Endodermal cell (in vitro differentiated cells): ENCODE measurements around the gene HSD3B2. TPM values are rescaled to one million over a fixed set of nuclear protein-coding genes. Genes with fewer than 3 reads are reported as not detected.

Experiments
- DNase-seq: peaks from one replicate; pipeline ENCODE4 v3.0.0-alpha.2; 2017
- H3K27ac ChIP-seq: 2 replicates; pipeline ENCODE4 v1.5.1; 2013; ENCODE audit warnings: mild to moderate bottlenecking, low read depth, low read length, moderate library complexity
- H3K27me3 ChIP-seq: 2 replicates; pipeline ENCODE4 v1.6.1; 2013; ENCODE audit warnings: mild to moderate bottlenecking, low read length, moderate library complexity; ENCODE audit not compliant: insufficient read depth, control insufficient read depth, poor library complexity, severe bottlenecking
- H3K36me3 ChIP-seq: 2 replicates; pipeline ENCODE4 v1.7.0; 2013; ENCODE audit warnings: mild to moderate bottlenecking, low read length, moderate library complexity; ENCODE audit not compliant: control insufficient read depth, insufficient read depth
- H3K4me1 ChIP-seq: one replicate; pipeline ENCODE4 v1.7.0; 2013; ENCODE audit warnings: low read length; ENCODE audit not compliant: control insufficient read depth, insufficient read depth
- H3K4me3 ChIP-seq: 2 replicates; pipeline ENCODE4 v1.5.1; 2013; ENCODE audit warnings: mild to moderate bottlenecking, low read length, moderate library complexity
- H3K9ac ChIP-seq: 2 replicates; pipeline ENCODE4 v1.6.1; 2013; ENCODE audit warnings: mild to moderate bottlenecking, low read length, moderate library complexity; ENCODE audit not compliant: poor library complexity, severe bottlenecking; ENCODE audit errors: extremely low read depth
- H3K9me3 ChIP-seq: 2 replicates; pipeline ENCODE4 v1.6.1; 2013; ENCODE audit warnings: mild to moderate bottlenecking, low read length, moderate library complexity; ENCODE audit not compliant: control insufficient read depth
- H3K27ac Mint-ChIP-seq: 2 replicates; pipeline ENCODE4 v1.8.0; 2020; ENCODE audit warnings: mixed read lengths
- H3K27me3 Mint-ChIP-seq: 2 replicates; pipeline ENCODE4 v1.8.0; 2021; ENCODE audit warnings: mild to moderate bottlenecking, mixed read lengths; ENCODE audit not compliant: insufficient read depth
- H3K36me3 Mint-ChIP-seq: 2 replicates; pipeline ENCODE4 v1.8.0; 2020; ENCODE audit warnings: low read depth, mixed read lengths
- H3K4me1 Mint-ChIP-seq: 2 replicates; pipeline ENCODE4 v1.8.0; 2020; ENCODE audit warnings: mixed read lengths
- H3K4me3 Mint-ChIP-seq: 2 replicates; pipeline ENCODE4 v1.8.0; 2020; ENCODE audit warnings: mild to moderate bottlenecking, moderate library complexity, mixed read lengths
- H3K9me3 Mint-ChIP-seq: 2 replicates; pipeline ENCODE4 v1.8.0; 2020; ENCODE audit warnings: mild to moderate bottlenecking, mixed read lengths
- CTCF ChIP-seq: fragments of 200-600 bp; sonication (generic); conservative IDR thresholded peaks from 2 replicates; pipeline ENCODE4 v1.5.0; 2021; ENCODE audit warnings: antibody characterized with exemption, mild to moderate bottlenecking
- WGBS, 2 experiments: methylation state at CpG; one replicate each; pipeline versions ENCODE4 v1.1.5 to v1.1.7; 2013; ENCODE audit warnings: missing lambda C conversion rate in 2 of 2, mixed read lengths in 1 of 2; ENCODE audit not compliant: insufficient coverage in 1 of 2, insufficient read length in 1 of 2; 5-methylcytosine and 5-hydroxymethylcytosine counted together
- total RNA-seq, 2 donors: library from RNA; stranded (reverse); fragmentation: NEBNext Ultra II Directional in 1 of 2; extraction: Animal tissue kit (Norgen Biotek cat#: 25700) in 1 of 2; gene quantifications; 2 replicates in 1 of 2; 3 replicates in 1 of 2; pipeline ENCODE4 v1.2.1, GENCODE V29; 2021

HSD3B2 gene
- total RNA-seq, 2 donors from 2014 or later = not detected

GRCh38 chr1:119419109-119419508 lies 4.2 kb downstream of the HSD3B2 start:
- H3K36me3 Mint-ChIP-seq = no peaks in the 10 kb centered on the region
- H3K27me3 Mint-ChIP-seq = peaks cover 35% of the 10 kb centered on the region
- Histone ChIP-seq H3K9ac (no peak overlapping the region), H3K4me3 (no peak overlapping the region), H3K4me1 (no peaks in the 10 kb centered on the region), H3K36me3 (no peaks in the 10 kb centered on the region), H3K27me3 (no peaks in the 10 kb centered on the region), H3K9me3 (no peaks in the 10 kb centered on the region), H3K27ac (no peak overlapping the region)
- H3K4me1 Mint-ChIP-seq = peaks cover 7% of the 10 kb centered on the region
- H3K4me3 Mint-ChIP-seq = no peak overlapping the region
- TF ChIP-seq CTCF = no peak
- no peak overlapping the region for H3K27ac Mint-ChIP-seq
- 91 to 93% methylated on average over 4 to 5 of the region's 5 CpGs for WGBS, 2 experiments
- no peaks in the 10 kb centered on the region for H3K9me3 Mint-ChIP-seq
- DNase-seq = no peak

- Histone ChIP-seq H3K9ac (no peak overlapping the region), H3K27ac (no peak overlapping the region), H3K4me3 (no peak overlapping the region), H3K27me3 (no peaks in the 10 kb centered on the region), H3K4me1 (no peaks in the 10 kb centered on the region), H3K9me3 (no peaks in the 10 kb centered on the region), H3K36me3 (no peaks in the 10 kb centered on the region)
- Mint-ChIP-seq H3K27ac (no peak overlapping the region), H3K9me3 (no peaks in the 10 kb centered on the region), H3K27me3 (peaks cover 29% of the 10 kb centered on the region), H3K36me3 (no peaks in the 10 kb centered on the region), H3K4me3 (no peak overlapping the region), H3K4me1 (peaks cover 7% of the 10 kb centered on the region)
- DNase-seq = no peak
- no peak for TF ChIP-seq CTCF
Measured at GRCh38 chr1:119420638-119421037, 5.7 kb downstream of the HSD3B2 start.

GRCh38 chr1:119422631-119423030 lies 7.7 kb downstream of the HSD3B2 start:
- H3K27me3 Mint-ChIP-seq = peaks cover 22% of the 10 kb centered on the region
- Histone ChIP-seq H3K27me3 (no peaks in the 10 kb centered on the region), H3K4me3 (no peak overlapping the region), H3K4me1 (no peaks in the 10 kb centered on the region), H3K9me3 (no peaks in the 10 kb centered on the region), H3K36me3 (no peaks in the 10 kb centered on the region), H3K9ac (no peak overlapping the region), H3K27ac (no peak overlapping the region)
- H3K9me3 Mint-ChIP-seq = no peaks in the 10 kb centered on the region
- no peak for DNase-seq
- no peak overlapping the region for H3K27ac Mint-ChIP-seq
- H3K4me3 Mint-ChIP-seq = no peak overlapping the region
- TF ChIP-seq CTCF = no peak
- no peaks in the 10 kb centered on the region for H3K36me3 Mint-ChIP-seq
- peaks cover 7% of the 10 kb centered on the region for H3K4me1 Mint-ChIP-seq
